Muscle of back (tissue), 11 donors: ENCODE measurements around the gene UQCRC2. TPM values are rescaled to one million over a fixed set of nuclear protein-coding genes. Genes with fewer than 3 reads are reported as not detected.
A peak's percentile ranks its signal among the peaks of the same experiment; 100 is the strongest.
"Not testable (repeated sequence)": the region's sequence is repeated elsewhere in the genome, so short reads cannot be mapped to it uniquely, and the experiment has no call there.

Experiments
- DNase-seq, 3 donors: peaks; one replicate each; pipeline versions ENCODE4 v3.0.0 to v3.0.0-alpha.2; 2013
- polyA plus RNA-seq, 10 donors: library from polyadenylated mRNA; unstranded; fragments of 120-200 nt; gene quantifications; one replicate each; pipeline ENCODE4 v1.2.1, GENCODE V29; 2013; ENCODE audit not compliant: insufficient read length in 10 of 10

UQCRC2 gene
- polyA plus RNA-seq, 10 donors = 229 to 367 (median 287) TPM

GRCh38 chr16:22007159-22007508 lies 54.0 kb downstream of the UQCRC2 start:
- no peak for DNase-seq

- peak in 2 of 3 donors; percentile 76 to 82 for DNase-seq
These were observed 54.5 kb downstream of the UQCRC2 start, which contains the start of gene MOSMO for GRCh38 chr16:22007509-22008214. TSS of gene MOSMO (plus strand) at chr16:22008111. CDS start at chr16:22008302, 191 bp downstream.

GRCh38 chr16:22008215-22009059 lies 55.3 kb downstream of the UQCRC2 start:
- peak in 1 of 3 donors; percentile 61 for DNase-seq

DNA sequence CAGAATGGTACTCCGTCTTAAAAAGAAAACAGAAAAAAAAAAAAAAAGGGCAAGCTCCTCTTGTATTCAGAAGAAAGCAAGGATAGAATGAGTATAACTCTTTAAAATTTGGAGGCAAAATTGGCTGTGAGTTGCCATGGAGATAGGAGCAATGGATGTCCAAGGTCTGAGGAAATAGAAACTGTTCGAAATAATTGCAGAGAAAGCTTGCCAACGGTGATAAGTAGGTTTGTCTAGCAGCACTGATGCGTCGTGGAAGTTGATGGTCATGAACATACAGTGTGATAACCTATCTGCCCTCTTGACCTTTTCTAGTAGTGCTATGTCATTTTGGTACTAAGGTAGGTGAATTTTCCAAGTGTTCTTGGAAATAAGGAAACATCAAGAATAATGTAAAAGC lies 57.7 kb downstream of the UQCRC2 start:
- no peak for DNase-seq

GRCh38 chr16:22012241-22012640 lies 59.1 kb downstream of the UQCRC2 start:
- no peak for DNase-seq

DNA sequence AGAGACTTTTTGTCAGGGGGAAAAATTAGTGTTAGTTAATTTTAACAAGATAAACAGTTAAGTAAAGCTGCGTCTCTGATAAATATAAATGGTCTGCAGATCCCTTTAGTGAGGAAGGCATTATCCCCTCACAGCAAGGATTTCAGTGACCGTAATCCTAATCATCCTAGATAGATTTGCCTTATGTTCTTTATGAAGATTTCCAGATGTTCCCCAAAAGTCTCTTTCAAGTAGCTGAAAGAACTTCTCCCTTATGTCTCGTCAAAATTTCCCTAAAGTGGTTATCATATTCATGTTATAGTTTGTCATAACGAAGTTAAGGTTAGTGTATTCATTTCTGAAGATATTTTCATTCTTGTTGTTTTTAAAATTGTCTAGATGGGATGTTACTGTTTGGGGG lies 60.3 kb downstream of the UQCRC2 start:
- no peak for DNase-seq

GRCh38 chr16:22014271-22014873 lies 61.2 kb downstream of the UQCRC2 start:
- DNase-seq = no peak

GRCh38 chr16:22016927-22017326 lies 63.8 kb downstream of the UQCRC2 start:
- DNase-seq = peak in 1 of 3 donors; percentile 9

GRCh38 chr16:22018559-22018958 lies 65.4 kb downstream of the UQCRC2 start:
- no peak for DNase-seq

- no peak for DNase-seq
These were observed 69.0 kb downstream of the UQCRC2 start for GRCh38 chr16:22022151-22022550.

DNA sequence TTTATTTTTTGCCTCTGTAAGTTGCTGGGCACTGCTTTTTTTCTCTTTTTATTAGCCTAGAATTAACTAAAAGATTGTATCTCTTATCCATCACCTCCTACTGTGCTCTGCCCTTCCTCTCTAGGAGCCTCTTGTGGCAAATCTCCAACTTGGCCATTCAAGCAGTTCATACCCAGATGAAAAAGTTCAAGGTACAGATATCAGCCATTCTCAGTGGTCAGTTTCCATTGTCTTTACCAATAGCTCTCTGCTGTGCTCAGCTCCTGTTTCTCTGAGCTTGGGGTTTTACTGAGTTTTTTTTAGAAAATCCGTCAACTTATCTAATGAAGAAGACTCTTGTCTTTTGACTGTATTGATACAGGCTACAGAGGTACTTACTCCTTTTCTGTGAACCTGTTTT lies 70.3 kb downstream of the UQCRC2 start:
- no peak for DNase-seq

DNA sequence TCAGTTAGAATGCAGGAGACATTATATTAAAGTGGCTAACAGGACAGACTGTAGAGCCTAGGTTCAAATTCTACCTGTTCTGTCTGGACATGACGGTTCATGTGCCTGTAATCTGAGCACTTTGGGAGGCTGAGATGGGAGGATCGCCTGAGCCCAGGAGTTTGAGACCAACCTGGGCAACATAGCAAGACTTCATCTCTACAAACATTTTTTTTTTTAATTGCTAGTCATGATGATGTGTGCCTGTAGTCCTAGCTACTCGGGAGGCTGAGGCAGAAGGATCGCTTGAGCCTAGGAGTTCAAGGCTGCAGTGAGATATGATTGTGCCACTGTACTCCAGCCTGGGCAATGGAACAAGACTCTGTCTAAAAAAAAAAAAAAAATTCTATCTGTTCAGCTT lies 71.6 kb downstream of the UQCRC2 start:
- DNase-seq = not testable (repeated sequence)

DNA sequence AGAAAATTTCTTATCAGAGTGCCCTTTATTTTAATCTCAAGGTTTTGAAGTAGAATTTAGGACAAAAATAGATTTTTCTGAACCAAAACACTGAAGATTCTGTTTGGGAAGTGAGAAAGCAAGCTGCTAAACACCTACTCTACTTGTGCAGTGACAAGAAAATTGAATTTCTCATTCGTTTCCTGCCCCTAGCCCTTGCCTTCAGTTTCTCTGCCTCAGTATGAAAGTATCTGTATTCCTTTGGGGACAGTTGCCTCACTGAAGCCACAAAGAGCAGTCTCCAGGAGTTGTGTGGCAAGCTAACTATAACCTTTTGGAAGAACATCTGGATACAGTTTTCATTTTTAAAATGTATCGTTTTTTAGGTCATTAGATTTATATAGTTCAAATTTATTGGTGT lies 74.5 kb downstream of the UQCRC2 start:
- DNase-seq = no peak

DNA sequence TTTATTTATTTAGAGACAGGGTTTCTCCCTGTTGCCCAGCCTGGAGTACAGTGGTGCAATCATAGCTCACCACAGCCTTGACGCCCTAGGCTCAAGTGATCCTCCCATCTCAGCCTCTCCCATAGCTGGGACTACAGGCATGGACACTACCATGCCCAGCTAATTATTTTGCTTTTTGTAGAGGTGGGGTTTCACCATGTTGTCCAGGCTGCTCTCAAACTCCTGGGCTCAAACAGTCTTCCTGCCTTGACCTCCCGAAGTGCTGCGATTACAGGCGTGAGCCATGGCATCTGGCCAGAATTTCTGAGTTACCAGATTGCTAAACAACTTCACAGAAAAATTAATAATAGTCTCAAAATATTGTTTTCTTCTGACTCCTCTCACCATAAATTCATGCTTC lies 76.5 kb downstream of the UQCRC2 start:
- DNase-seq = no peak

DNA sequence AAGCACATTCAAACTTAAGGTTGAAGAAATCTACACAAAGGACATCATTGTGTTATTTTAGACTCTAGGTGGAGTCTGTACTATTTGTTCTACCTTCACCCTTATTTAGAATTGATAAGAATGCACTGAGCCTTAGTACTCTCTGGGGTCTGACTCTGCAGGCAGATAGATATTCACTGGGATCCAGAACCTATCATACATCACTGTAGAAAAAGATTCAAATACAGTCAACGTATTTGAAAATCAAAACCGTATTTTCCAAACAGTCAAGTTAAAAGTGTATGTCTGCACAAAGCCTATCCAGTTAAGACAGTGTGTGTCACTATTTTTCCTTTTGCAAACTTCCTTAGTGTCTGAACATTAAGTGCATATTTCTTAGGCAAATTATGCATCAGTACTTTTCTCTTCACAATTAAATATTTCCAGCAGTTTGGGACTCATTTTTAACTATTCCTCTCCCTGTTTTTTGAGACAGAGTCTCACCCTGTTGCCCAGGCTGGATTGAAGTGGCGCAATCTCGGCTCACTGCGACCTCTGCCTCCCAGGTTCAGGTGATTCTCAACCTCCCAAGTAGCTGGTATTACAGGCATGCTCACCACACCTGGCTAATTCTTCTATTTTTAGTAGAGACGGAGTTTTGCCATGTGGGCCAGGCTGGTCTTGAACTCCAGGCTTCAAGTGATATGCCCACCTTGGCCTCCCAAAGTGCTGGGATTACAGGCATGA lies 77.1 kb downstream of the UQCRC2 start:
- DNase-seq = no peak

- DNase-seq = no peak
These were observed 78.4 kb downstream of the UQCRC2 start for GRCh38 chr16:22031483-22032083.

Other genes with a start within 250 kb of the UQCRC2 start
- 100 to 1,000 TPM in 3 of 10 donors, 10 to 100 TPM in 7; 17.3 to 148 (median 52.1) TPM for gene NPIPB4, start 95.6 kb upstream of the UQCRC2 start, polyA plus RNA-seq
- gene PDZD9, start 47.8 kb downstream of the UQCRC2 start, polyA plus RNA-seq = under 1 TPM; 0.11 to 0.65 (median 0.26) TPM
- gene MOSMO, start 54.8 kb downstream of the UQCRC2 start, polyA plus RNA-seq = 10 to 100 TPM; 11.3 to 20.5 (median 14.0) TPM
- gene VWA3A, start 139.2 kb downstream of the UQCRC2 start, polyA plus RNA-seq = under 1 TPM in 9 of 10 donors, not detected in 1; 0.04 to 0.59 (median 0.19) TPM
- under 1 TPM in 5 of 10 donors, not detected in 5; 0.05 to 0.13 (median 0.05) TPM for gene SDR42E2, start 209.1 kb downstream of the UQCRC2 start, polyA plus RNA-seq